Stimulated activated CD8-positive, alpha-beta memory T cell treated with anti-CD3 and anti-CD28 coated beads, Interleukin-12 subunit alpha, Interleukin-12 subunit beta, amount 100 ng/mL, for 24 hours (primary cell): ENCODE data around the gene ZNF609.

ENCODE experiments used
- DNase-seq: peaks from one replicate; pipeline ENCODE4 v3.0.0-alpha.2; 2020; ENCODE audit errors: extremely low read depth

Gene ZNF609

GRCh38 chr15:64695561-64695992, 235.2 kb downstream of the ZNF609 start:
- no peak for DNase-seq

- no peak for DNase-seq
These were observed 236.1 kb downstream of the ZNF609 start for GRCh38 chr15:64696481-64696880.

- DNase-seq = no peak
These were observed 237.6 kb downstream of the ZNF609 start for GRCh38 chr15:64697911-64698369.

GRCh38 chr15:64698823-64699222, 238.4 kb downstream of the ZNF609 start:
- DNase-seq = no peak

GRCh38 chr15:64699751-64700388, 239.5 kb downstream of the ZNF609 start:
- DNase-seq = no peak

- no peak for DNase-seq
These were observed 240.7 kb downstream of the ZNF609 start for GRCh38 chr15:64701051-64701450.

GRCh38 chr15:64701482-64702184, 241.3 kb downstream of the ZNF609 start:
- no peak for DNase-seq

- peak; percentile 91 for DNase-seq
These were observed 242.6 kb downstream of the ZNF609 start for GRCh38 chr15:64702816-64703631.

- DNase-seq = no peak
These were observed 243.2 kb downstream of the ZNF609 start for GRCh38 chr15:64703632-64703959.

- DNase-seq = no peak
These were observed 244.6 kb downstream of the ZNF609 start for GRCh38 chr15:64705006-64705405.

- DNase-seq = no peak
These were observed 245.9 kb downstream of the ZNF609 start for GRCh38 chr15:64706011-64706911.

- DNase-seq = no peak
These were observed 250.5 kb downstream of the ZNF609 start for GRCh38 chr15:64710676-64711428.

- DNase-seq = no peak
These were observed 252.0 kb downstream of the ZNF609 start for GRCh38 chr15:64712353-64712752.

GRCh38 chr15:64713592-64713991, 253.2 kb downstream of the ZNF609 start:
- no peak for DNase-seq

GRCh38 chr15:64716452-64716851, 256.1 kb downstream of the ZNF609 start:
- no peak for DNase-seq

GRCh38 chr15:64717130-64717529, 256.8 kb downstream of the ZNF609 start:
- no peak for DNase-seq

- no peak for DNase-seq
These were observed 257.5 kb downstream of the ZNF609 start for GRCh38 chr15:64717735-64718495.

- no peak for DNase-seq
These were observed 259.8 kb downstream of the ZNF609 start for GRCh38 chr15:64720188-64720587.

- DNase-seq = no peak
These were observed 269.8 kb downstream of the ZNF609 start for GRCh38 chr15:64730151-64730550.
